Measurements from ENCODE around the gene HAVCR1. TPM values are rescaled to one million over a fixed set of nuclear protein-coding genes. Genes with fewer than 3 reads are reported as not detected.
"Not testable (repeated sequence)": the region's sequence is repeated elsewhere in the genome, so short reads cannot be mapped to it uniquely, and the experiment has no call there.

The HAVCR1 gene
- total and polyA plus RNA-seq, 8 donors, result 0.18 TPM; not detected in 7

DNA sequence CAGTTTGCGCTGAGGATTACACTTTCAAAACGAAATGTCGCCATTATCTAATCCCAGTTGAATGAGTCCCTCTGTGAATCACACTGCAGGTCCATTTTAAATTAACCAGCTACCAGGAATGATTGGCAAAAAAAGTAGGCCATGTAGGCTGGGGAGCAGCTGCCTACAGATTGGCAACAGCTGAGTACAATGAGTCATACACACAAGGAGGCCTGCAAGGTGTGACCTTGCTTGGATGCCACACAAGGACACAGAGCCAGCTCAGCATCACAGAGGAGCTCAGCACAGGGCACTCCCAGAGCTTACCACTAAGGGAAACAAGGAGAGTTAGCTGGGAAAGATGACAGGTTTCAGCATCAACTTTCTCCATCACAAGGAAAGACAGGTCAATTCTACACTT lies 12.9 kb downstream of the HAVCR1 start:
- DNase-seq, result peak in 4 of 6 donors; percentile 12 to 73 (median 56)
- H3K36me3 ChIP-seq, result no peaks in the 10 kb centered on the region
- H3K4me3 ChIP-seq, result no peak overlapping the region
- peak overlapping the region in 3 of 4 donors; percentile 30 to 64 (median 41) for H3K27ac ChIP-seq
- WGBS, 2 donors, result 47 to 74% methylated on average over 3 of the region's 3 CpGs
- no peak for FAIRE-seq
- no peak for TF ChIP-seq CTCF (IDR thresholded peaks at IDR 0.05)
- peak; percentile 93 to 99 (median 95) for ATAC-seq
- H3K4me1 ChIP-seq, result no peaks in the 10 kb centered on the region
- no peaks in the 10 kb centered on the region for H3K27me3 ChIP-seq
- intact Hi-C loops (cut with DNase I), result no loop called here
- H3K9me3 ChIP-seq, result no peaks in the 10 kb centered on the region

DNA sequence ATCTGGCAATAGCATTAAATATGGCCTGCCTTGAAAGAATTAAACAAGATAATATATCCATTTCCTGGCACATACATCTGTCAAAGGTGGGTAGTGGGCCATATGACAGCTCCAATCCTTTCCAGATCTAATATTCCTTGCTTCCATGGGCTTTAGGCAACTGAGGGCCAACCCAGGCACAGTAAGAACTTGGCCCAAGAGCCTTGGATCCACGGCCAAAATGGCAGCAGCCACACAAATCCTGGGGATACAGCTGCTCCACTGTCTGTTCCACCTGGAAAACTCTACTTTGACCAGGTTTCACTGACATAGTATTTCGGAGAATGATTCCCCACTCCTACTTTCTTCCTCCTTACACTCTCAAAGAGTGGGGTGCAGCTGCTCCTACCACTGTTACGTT lies 13.3 kb downstream of the HAVCR1 start:
- no peak for DNase-seq
- H3K27me3 ChIP-seq, result no peaks in the 10 kb centered on the region
- 53 to 64% methylated on average over 3 of the region's 3 CpGs for WGBS, 2 donors
- ATAC-seq, result no peak
- no peak for FAIRE-seq
- no peak for TF ChIP-seq CTCF (IDR thresholded peaks at IDR 0.05)
- no peak overlapping the region for H3K4me3 ChIP-seq
- H3K27ac ChIP-seq, result peak overlapping the region in 3 of 4 donors; percentile 30 to 64 (median 41)
- no peaks in the 10 kb centered on the region for H3K36me3 ChIP-seq
- intact Hi-C loops (cut with DNase I), result no loop called here
- no peaks in the 10 kb centered on the region for H3K9me3 ChIP-seq
- no peaks in the 10 kb centered on the region for H3K4me1 ChIP-seq

DNA sequence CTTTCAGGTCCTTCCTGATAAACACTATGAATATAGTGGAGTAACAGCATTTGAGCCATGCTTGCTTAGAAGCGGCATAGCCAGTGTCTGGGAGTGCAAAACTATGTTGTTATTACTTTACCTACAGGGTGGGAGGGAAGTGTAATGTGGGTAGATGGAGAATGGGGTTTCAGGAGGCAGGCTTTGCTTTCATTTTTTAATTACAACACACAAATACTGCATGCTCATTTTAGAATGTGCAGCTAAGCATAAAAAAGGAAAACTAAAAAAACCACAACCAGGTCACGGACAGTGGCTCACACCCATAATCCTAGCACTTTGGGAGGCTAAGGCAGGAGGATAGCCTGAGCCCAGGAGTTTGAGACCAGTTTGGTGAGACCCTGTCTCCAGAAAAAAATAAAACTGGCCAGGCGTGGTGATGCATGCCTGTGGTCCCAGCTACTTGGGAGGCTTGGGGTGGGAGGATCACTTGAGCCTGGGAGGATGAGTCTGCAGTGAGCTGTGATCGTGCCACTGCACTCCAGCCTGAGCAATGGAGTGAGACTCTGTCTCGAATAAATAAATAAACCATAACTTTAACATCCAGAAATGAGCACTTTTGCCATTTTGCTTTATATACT lies 20.2 kb downstream of the HAVCR1 start:
- DNase-seq (no peak), ATAC-seq (no peak), FAIRE-seq (no peak)
- no peaks in the 10 kb centered on the region for H3K9me3 ChIP-seq
- H3K36me3 ChIP-seq, result no peaks in the 10 kb centered on the region
- H3K4me3 ChIP-seq, result no peak overlapping the region
- no peaks in the 10 kb centered on the region for H3K4me1 ChIP-seq
- no peak for TF ChIP-seq CTCF (IDR thresholded peaks at IDR 0.05)
- H3K27ac ChIP-seq, result no peak overlapping the region
- intact Hi-C loops (cut with DNase I), result no loop called here
- 62 to 91% methylated on average over 5 of the region's 5 CpGs for WGBS, 2 donors
- no peaks in the 10 kb centered on the region for H3K27me3 ChIP-seq

DNA sequence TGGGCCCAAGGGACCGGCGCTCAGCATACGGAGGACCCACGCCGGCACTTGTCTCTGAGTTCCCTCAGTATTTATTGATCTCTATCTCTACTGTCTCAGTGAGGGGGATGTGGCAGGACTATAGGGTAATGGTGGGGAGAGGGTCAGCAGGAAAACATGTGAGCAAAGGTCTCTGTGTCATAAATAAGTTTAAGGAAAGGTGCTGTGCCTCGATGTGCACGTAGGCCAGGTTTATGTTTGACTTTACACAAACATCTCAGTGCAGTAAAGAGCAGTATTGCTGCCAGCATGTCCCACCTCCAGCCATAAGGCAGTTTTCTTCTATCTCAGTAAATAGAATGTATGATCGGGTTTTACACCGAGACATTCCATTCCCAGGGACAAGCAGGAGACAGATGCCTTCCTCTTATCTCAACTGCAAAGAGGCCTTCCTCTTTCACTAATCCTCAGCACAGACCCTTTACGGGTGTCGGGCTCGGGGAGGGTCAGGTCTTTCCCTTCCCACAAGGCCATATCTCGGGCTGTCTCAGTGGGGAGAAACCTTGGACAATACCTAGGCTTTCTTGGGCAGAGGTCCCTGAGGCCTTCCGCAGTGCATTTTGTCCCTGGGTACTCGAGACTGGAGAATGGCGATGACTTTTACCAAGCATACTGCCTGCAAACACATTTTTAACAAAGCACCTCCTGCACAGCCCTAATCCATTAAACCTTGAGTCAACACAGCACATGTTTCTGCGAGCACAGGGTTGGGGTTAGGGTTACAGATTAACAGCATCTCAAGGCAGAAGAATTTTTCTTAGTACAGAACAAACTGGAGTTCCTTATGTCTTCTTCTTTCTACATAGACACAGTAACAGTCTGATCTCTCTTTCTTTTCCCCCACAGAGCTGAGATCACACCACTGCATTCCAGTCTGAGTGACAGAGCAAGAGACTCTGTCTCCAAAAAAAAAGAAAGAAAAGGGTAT lies 24.5 kb downstream of the HAVCR1 start:
- WGBS, 2 donors, result 47 to 52% methylated on average over 17 of the region's 17 CpGs
- DNase-seq, result peak in 1 of 6 donors; percentile 18
- peak overlapping the region; percentile 5 to 48 (median 17) for H3K27ac ChIP-seq
- H3K4me1 ChIP-seq; intact Hi-C loops (cut with DNase I); FAIRE-seq; H3K4me3 ChIP-seq; H3K36me3 ChIP-seq; ATAC-seq; H3K9me3 ChIP-seq; H3K27me3 ChIP-seq: not testable (repeated sequence)

DNA sequence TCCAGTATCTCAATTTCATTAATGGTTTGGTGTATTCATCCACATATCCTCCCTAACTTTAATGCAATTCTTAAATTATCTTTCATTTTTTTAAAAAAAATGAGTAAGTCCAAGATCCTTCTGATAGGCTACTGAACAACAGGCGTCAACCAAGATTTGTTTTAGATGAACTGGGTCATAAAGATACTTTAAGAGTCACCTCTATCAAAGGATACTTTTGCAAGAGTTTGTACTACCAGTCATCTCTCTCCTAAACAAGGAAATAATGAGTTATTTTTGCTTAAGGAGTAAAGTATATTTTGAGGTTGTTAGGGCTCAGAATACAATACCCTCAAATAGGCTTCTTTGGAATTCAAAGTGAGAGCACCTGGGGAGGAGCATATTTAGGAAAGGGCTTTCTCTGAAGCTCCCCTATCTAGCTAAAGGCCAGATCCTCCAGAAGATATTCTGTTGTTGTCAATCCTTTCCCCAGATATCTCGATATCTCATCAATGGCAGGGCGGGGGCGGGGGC lies 25.8 kb downstream of the HAVCR1 start:
- no peaks in the 10 kb centered on the region for H3K36me3 ChIP-seq
- no peak overlapping the region for H3K27ac ChIP-seq
- DNase-seq (no peak), FAIRE-seq (no peak), ATAC-seq (no peak)
- intact Hi-C loops (cut with DNase I), result no loop called here
- TF ChIP-seq CTCF (IDR thresholded peaks at IDR 0.05), result no peak
- no peaks in the 10 kb centered on the region for H3K9me3 ChIP-seq
- H3K27me3 ChIP-seq, result no peaks in the 10 kb centered on the region
- no peaks in the 10 kb centered on the region for H3K4me1 ChIP-seq
- 66 to 91% methylated on average over 4 of the region's 4 CpGs for WGBS, 2 donors
- H3K4me3 ChIP-seq, result no peak overlapping the region
